B cell (primary cell): Measurements from ENCODE around the gene MOGAT3. TPM values are rescaled to one million over a fixed set of nuclear protein-coding genes. Genes with fewer than 3 reads are reported as not detected.

Experiments
- ATAC-seq: fragments of 200-7000 bp; cut with Tn5 transposase; one replicate; pipeline ENCODE4 v1.10.0; 2021; ENCODE audit warnings: low read depth, mild to moderate bottlenecking, moderate number of reproducible peaks, moderate library complexity
- CTCF ChIA-PET: fragments of 350-600 bp; sonication (Branson Sonifier 250); formaldehyde crosslinking; loops from one replicate; lab custom pipeline; 2021; ENCODE audit warnings: antibody characterized with exemption, inconsistent platforms; lab: Charles Lee
- POLR2A ChIA-PET: fragments of 350-600 bp; sonication (Branson Sonifier 250); formaldehyde crosslinking; loops from one replicate; lab custom pipeline; 2021; ENCODE audit warnings: antibody characterized with exemption; lab: Charles Lee
- DNase-seq: peaks from one replicate; pipeline ENCODE4 v3.0.0; 2013
- H2AFZ ChIP-seq: 2 replicates; pipeline ENCODE4 v1.6.1; 2012; ENCODE audit warnings: mild to moderate bottlenecking, low read depth, low read length; ENCODE audit not compliant: insufficient read depth, poor library complexity, severe bottlenecking
- H3K27ac ChIP-seq, 2 donors: 1 replicate in 1 of 2; 2 replicates in 1 of 2; pipeline ENCODE4 v1.5.1; 2012 to 2013; ENCODE audit warnings: low read length in 2 of 2, mild to moderate bottlenecking in 2 of 2, moderate library complexity in 1 of 2
- H3K27me3 ChIP-seq, 4 experiments: fragments of 200-600 bp in 1 of 4; sonication (generic) in 1 of 4; replicated peaks in 1 of 4; 1 replicate in 2 of 4; 2 replicates in 2 of 4; pipeline versions ENCODE4 v1.6.1 to v1.7.0; 2013 to 2016; ENCODE audit warnings: low read length in 3 of 4, mild to moderate bottlenecking in 2 of 4, mixed read lengths in 1 of 4, moderate library complexity in 1 of 4; ENCODE audit not compliant: insufficient read depth in 4 of 4, control insufficient read depth in 3 of 4; ENCODE audit errors: control extremely low read depth in 1 of 4
- H3K36me3 ChIP-seq, 2 experiments: replicated peaks in 1 of 2; 1 replicate in 1 of 2; 2 replicates in 1 of 2; pipeline versions ENCODE4 v1.6.1 to v1.7.1; 2013; ENCODE audit warnings: low read length in 1 of 2; ENCODE audit not compliant: insufficient read depth in 2 of 2, control insufficient read depth in 1 of 2; ENCODE audit errors: control extremely low read depth in 1 of 2, extremely low read depth in 1 of 2
- H3K4me1 ChIP-seq, 2 donors: fragments of 200-600 bp in 1 of 2; sonication (generic) in 1 of 2; 1 replicate in 1 of 2; 2 replicates in 1 of 2; pipeline versions ENCODE4 v1.5.1 to v1.6.1; 2013 to 2017; ENCODE audit warnings: low read length in 2 of 2; ENCODE audit not compliant: control insufficient read depth in 2 of 2, insufficient read depth in 2 of 2
- H3K4me2 ChIP-seq: replicated peaks from 2 replicates; pipeline ENCODE3; 2012; ENCODE audit warnings: mild to moderate bottlenecking, low read depth, low read length; ENCODE audit not compliant: poor library complexity, severe bottlenecking
- H3K4me3 ChIP-seq, 5 experiments: fragments of 200-600 bp in 1 of 5; sonication (generic) in 1 of 5; 1 replicate in 3 of 5; 2 replicates in 2 of 5; pipeline versions ENCODE4 v1.5.1 to v1.7.0; 2011 to 2016; ENCODE audit warnings: low read length in 4 of 5, mild to moderate bottlenecking in 4 of 5, low read depth in 2 of 5, control low read depth in 1 of 5, moderate library complexity in 1 of 5; ENCODE audit not compliant: insufficient read depth in 1 of 5; ENCODE audit errors: control extremely low read depth in 1 of 5, extremely low read depth in 1 of 5
- H3K79me2 ChIP-seq: fragments of 200-600 bp; sonication (generic); one replicate; pipeline ENCODE4 v1.6.0; 2016; ENCODE audit warnings: low read length; ENCODE audit not compliant: control insufficient read depth, insufficient read depth
- H3K9ac ChIP-seq: fragments of 200-600 bp; sonication (generic); 2 replicates; pipeline ENCODE4 v1.6.1; 2017; ENCODE audit warnings: mild to moderate bottlenecking, low read length, moderate library complexity
- H3K9me3 ChIP-seq, 3 donors: one replicate each; pipeline versions ENCODE4 v1.6.1 to v1.7.1; 2013; ENCODE audit warnings: low read length in 2 of 3; ENCODE audit not compliant: control insufficient read depth in 2 of 3, insufficient read depth in 1 of 3; ENCODE audit errors: control extremely low read depth in 1 of 3
- H4K20me1 ChIP-seq: 2 replicates; pipeline ENCODE4 v1.6.0; 2012; ENCODE audit warnings: mild to moderate bottlenecking, low read length; ENCODE audit not compliant: insufficient read depth, control insufficient read depth, poor library complexity, severe bottlenecking
- H3K27ac Mint-ChIP-seq: one replicate; pipeline ENCODE4 v1.8.0; 2021; ENCODE audit warnings: mixed read lengths
- H3K27me3 Mint-ChIP-seq: one replicate; pipeline ENCODE4 v1.8.0; 2021; ENCODE audit warnings: mixed read lengths
- H3K4me1 Mint-ChIP-seq: one replicate; pipeline ENCODE4 v1.8.0; 2021; ENCODE audit warnings: mixed read lengths
- H3K4me3 Mint-ChIP-seq: one replicate; pipeline ENCODE4 v1.8.0; 2021; ENCODE audit warnings: mixed read lengths
- H3K9me3 Mint-ChIP-seq: one replicate; pipeline ENCODE4 v1.8.0; 2022; ENCODE audit warnings: mixed read lengths; ENCODE audit not compliant: insufficient read depth
- EZH2 ChIP-seq: IDR thresholded peaks from 2 replicates; pipeline ENCODE4 v1.6.1; 2012; ENCODE audit warnings: borderline replicate concordance, low read depth, mild to moderate bottlenecking, moderate library complexity, low read length; ENCODE audit not compliant: insufficient read depth, poor library complexity, severe bottlenecking
- WGBS: methylation state at CpG from one replicate; pipeline ENCODE4 v1.1.5; 2013; ENCODE audit warnings: missing lambda C conversion rate; ENCODE audit not compliant: insufficient coverage; 5-methylcytosine and 5-hydroxymethylcytosine counted together
- intact Hi-C: fragments of 100-400 bp; cut with micrococcal nuclease; formaldehyde crosslinking; loops from one replicate; pipeline ENCODE4 v1.10.0; 2022
- polyA plus RNA-seq: library from polyadenylated mRNA; depleted of rRNA; stranded (reverse); fragments of >200 nt; gene quantifications from 2 replicates; pipeline ENCODE4 v1.2.3, GENCODE V29; 2012
- total RNA-seq, 2 donors: library from RNA; stranded (reverse); fragments of 120-200 nt in 1 of 2; gene quantifications; 1 replicate in 1 of 2; 2 replicates in 1 of 2; pipeline versions ENCODE4 v1.2.3 to v1.2.4, GENCODE V29; 2013 to 2022
- TF ChIP-seq, protein P1 (sequence below): fragments of 200-600 bp; IDR thresholded peaks from one replicate; pipeline ENCODE4 v1.8.0; 2022; ENCODE audit warnings: antibody characterized with exemption, mild to moderate bottlenecking

Gene MOGAT3
- total and polyA plus RNA-seq, 2 donors (not counting 1 experiment from before 2014, with no cell fraction given), result not detected

DNA sequence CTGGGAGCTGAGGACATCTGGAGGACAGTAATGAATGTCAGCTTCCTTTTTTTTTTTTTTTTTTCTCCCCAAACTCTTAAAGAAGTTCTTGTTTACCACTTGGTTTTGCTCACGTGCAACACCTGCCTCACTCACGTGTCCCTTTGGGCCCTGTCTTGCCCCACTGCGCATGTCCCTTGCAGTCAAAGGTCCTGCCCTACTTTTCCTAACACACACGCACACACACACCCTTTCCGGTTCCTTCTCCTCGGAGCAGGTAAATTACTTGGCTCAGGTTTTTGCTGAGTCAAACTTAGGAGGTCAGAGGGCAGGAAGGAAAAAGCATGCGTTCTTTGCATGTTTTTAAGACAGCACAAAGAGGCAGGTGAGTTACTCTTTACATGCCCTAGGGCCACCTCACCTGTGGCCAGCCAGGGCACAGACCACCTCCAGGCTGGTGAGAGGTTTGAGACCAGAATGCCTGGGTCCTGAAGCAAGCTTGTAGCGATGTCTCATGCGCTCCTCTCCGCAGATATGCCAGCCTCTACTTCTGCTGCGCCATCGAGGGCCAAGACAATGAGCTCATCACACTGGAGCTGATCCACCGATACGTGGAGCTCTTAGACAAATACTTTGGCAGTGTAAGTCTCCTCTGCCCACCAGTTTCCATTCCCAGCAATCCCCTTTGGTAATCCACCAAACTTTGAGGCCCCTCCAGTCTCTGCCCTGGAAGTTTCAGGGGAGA lies 43.8 kb downstream of the MOGAT3 start:
- ChIA-PET CTCF (interaction anchor here (0.6 to 7.6 kb wide), 4 partner anchors 11 to 124 kb away, joined by 3 to 68 read pairs (median 4); no protein-coding TSS in a partner anchor), POLR2A (interaction anchor here (0.6 kb wide), 1 partner anchor 356 kb away, joined by 5 read pairs; no protein-coding TSS in a partner anchor)
- H3K9me3 Mint-ChIP-seq, result no peaks in the 10 kb centered on the region
- Histone ChIP-seq H2AFZ (no peak overlapping the region), H3K4me1 (peaks cover 10 to 18% of the 10 kb centered on the region in 2 donors), H3K27me3 (peaks cover 0 to 4% (median 1%) of the 10 kb centered on the region in 4 experiments), H3K9ac (no peak overlapping the region), H3K4me3 (no peak overlapping the region), H3K79me2 (no peaks in the 10 kb centered on the region), H3K27ac (no peak overlapping the region), H4K20me1 (no peaks in the 10 kb centered on the region), H3K4me2 (no peak overlapping the region), H3K9me3 (no peaks in the 10 kb centered on the region), H3K36me3 (peaks cover 0 to 3% of the 10 kb centered on the region in 2 experiments)
- WGBS, result 85% methylated on average over 10 of the region's 14 CpGs
- TF ChIP-seq, protein P1, sequence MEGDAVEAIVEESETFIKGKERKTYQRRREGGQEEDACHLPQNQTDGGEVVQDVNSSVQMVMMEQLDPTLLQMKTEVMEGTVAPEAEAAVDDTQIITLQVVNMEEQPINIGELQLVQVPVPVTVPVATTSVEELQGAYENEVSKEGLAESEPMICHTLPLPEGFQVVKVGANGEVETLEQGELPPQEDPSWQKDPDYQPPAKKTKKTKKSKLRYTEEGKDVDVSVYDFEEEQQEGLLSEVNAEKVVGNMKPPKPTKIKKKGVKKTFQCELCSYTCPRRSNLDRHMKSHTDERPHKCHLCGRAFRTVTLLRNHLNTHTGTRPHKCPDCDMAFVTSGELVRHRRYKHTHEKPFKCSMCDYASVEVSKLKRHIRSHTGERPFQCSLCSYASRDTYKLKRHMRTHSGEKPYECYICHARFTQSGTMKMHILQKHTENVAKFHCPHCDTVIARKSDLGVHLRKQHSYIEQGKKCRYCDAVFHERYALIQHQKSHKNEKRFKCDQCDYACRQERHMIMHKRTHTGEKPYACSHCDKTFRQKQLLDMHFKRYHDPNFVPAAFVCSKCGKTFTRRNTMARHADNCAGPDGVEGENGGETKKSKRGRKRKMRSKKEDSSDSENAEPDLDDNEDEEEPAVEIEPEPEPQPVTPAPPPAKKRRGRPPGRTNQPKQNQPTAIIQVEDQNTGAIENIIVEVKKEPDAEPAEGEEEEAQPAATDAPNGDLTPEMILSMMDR, result no peak
- TF ChIP-seq EZH2, result no peak
- H3K27ac Mint-ChIP-seq, result no peak overlapping the region
- intact Hi-C loops, result no loop called here
- H3K27me3 Mint-ChIP-seq, result no peaks in the 10 kb centered on the region
- peak overlapping the region; percentile 2 for H3K4me3 Mint-ChIP-seq
- ATAC-seq (no peak), DNase-seq (no peak)
- peaks cover 12% of the 10 kb centered on the region for H3K4me1 Mint-ChIP-seq

DNA sequence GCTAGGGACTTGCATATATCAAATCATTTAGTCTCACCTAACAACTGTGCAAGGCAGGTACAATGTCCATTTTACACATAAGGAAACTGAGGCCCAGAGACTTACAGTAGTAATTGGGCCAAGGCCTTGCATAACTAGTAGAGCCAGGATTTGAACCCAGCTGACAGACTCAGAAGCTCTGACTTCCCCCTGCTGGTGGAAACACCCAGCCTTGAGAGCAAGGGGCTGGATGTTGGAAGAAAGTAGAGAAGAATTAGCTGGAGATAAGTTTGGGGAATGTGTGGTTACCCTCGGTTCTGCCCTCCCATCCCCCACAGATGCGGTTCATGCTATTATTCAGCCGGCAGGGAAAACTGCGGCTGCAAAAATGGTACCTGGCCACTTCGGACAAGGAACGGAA lies 44.6 kb downstream of the MOGAT3 start:
- Mint-ChIP-seq H3K27me3 (no peaks in the 10 kb centered on the region), H3K4me1 (peaks cover 12% of the 10 kb centered on the region), H3K9me3 (no peaks in the 10 kb centered on the region), H3K27ac (peak overlapping the region; percentile 6), H3K4me3 (peak overlapping the region; percentile 41)
- no peak overlapping the region for H2AFZ ChIP-seq
- no peaks in the 10 kb centered on the region for H3K27me3 ChIP-seq
- H3K4me1 ChIP-seq, result peaks cover 10 to 16% of the 10 kb centered on the region in 2 donors
- ChIA-PET CTCF (interaction anchor here (0.6 to 7.6 kb wide), 5 partner anchors 12 to 127 kb away, joined by 3 to 68 read pairs (median 5); no protein-coding TSS in a partner anchor), POLR2A (interaction anchor here (0.6 kb wide), 1 partner anchor 356 kb away, joined by 5 read pairs; no protein-coding TSS in a partner anchor)
- no peak overlapping the region for H3K27ac ChIP-seq
- no peak overlapping the region for H3K4me3 ChIP-seq
- no peaks in the 10 kb centered on the region for H3K9me3 ChIP-seq
- H4K20me1 ChIP-seq, result no peaks in the 10 kb centered on the region
- TF ChIP-seq, protein P1, result no peak
- no peak for TF ChIP-seq EZH2
- DNase-seq, result no peak
- H3K36me3 ChIP-seq, result peaks cover 0 to 3% of the 10 kb centered on the region in 2 experiments
- no peaks in the 10 kb centered on the region for H3K79me2 ChIP-seq
- no CpG with 5 or more reads among the region's 6 CpGs for WGBS
- no peak for ATAC-seq
- H3K9ac ChIP-seq, result no peak overlapping the region
- no peak overlapping the region for H3K4me2 ChIP-seq
- intact Hi-C loops, result no loop called here
